ENCODE results near the gene ADGRL2. TPM values are rescaled to one million over a fixed set of nuclear protein-coding genes. Genes with fewer than 3 reads are reported as not detected.

The ADGRL2 gene
- total RNA-seq, 1 donor from 2014 or later: 21.6 TPM

- H3K4me3 ChIP-seq (ENCODE audit: low read depth, low read length): no peak overlapping the region
- DNase-seq (ENCODE audit: low read depth): no peak
- TF ChIP-seq CTCF (conservative IDR thresholded peaks at IDR 0.05; ENCODE audit: low read depth, low read length): no peak
Measured at GRCh38 chr1:81833722-81834121, 33.0 kb downstream of the ADGRL2 start.

- H3K4me3 ChIP-seq (ENCODE audit: low read depth, low read length): no peak overlapping the region
- no peak for DNase-seq (ENCODE audit: low read depth)
Measured at GRCh38 chr1:81834268-81834667, 33.5 kb downstream of the ADGRL2 start.

GRCh38 chr1:81834921-81835698 lies 34.4 kb downstream of the ADGRL2 start:
- TF ChIP-seq CTCF (conservative IDR thresholded peaks at IDR 0.05; ENCODE audit: low read depth, low read length): no peak
- DNase-seq (ENCODE audit: low read depth): no peak
- H3K4me3 ChIP-seq (ENCODE audit: low read depth, low read length): no peak overlapping the region

More at GRCh38 chr1:81834268-81834667, 33.5 kb downstream of the ADGRL2 start:
- TF ChIP-seq CTCF (conservative IDR thresholded peaks at IDR 0.05; ENCODE audit: low read depth, low read length): no peak

- peak; percentile 51 for DNase-seq (ENCODE audit: low read depth)
- no peak overlapping the region for H3K4me3 ChIP-seq (ENCODE audit: low read depth, low read length)
- TF ChIP-seq CTCF (conservative IDR thresholded peaks at IDR 0.05; ENCODE audit: low read depth, low read length): no peak
Measured at GRCh38 chr1:81836007-81836626, 35.4 kb downstream of the ADGRL2 start.

GRCh38 chr1:81838600-81839218 lies 38.0 kb downstream of the ADGRL2 start:
- no peak for TF ChIP-seq CTCF (conservative IDR thresholded peaks at IDR 0.05; ENCODE audit: low read depth, low read length)
- no peak overlapping the region for H3K4me3 ChIP-seq (ENCODE audit: low read depth, low read length)
- DNase-seq (ENCODE audit: low read depth): no peak

GRCh38 chr1:81840805-81841204 lies 40.1 kb downstream of the ADGRL2 start:
- H3K4me3 ChIP-seq (ENCODE audit: low read depth, low read length): no peak overlapping the region

More at GRCh38 chr1:81840805-81841204, 40.1 kb downstream of the ADGRL2 start:
- TF ChIP-seq CTCF (conservative IDR thresholded peaks at IDR 0.05; ENCODE audit: low read depth, low read length): no peak
- DNase-seq (ENCODE audit: low read depth): no peak

Measured in epithelial cell of proximal tubule (primary cell).